Measurements from ENCODE around the gene CUX1.

GRCh38 chr7:102186306-102186705, 368.9 kb downstream of the CUX1 start:
- no peak for TF ChIP-seq POLR2A (IDR thresholded peaks at IDR 0.05; ENCODE audit: low read depth, low read length)
- TF ChIP-seq POLR2AphosphoS5 (IDR thresholded peaks at IDR 0.05; ENCODE audit: low read depth, low read length), result no peak

Measured in GM12892 (cell line).